GM04504 (cell line): Measurements from ENCODE around the gene ZNF432.

ENCODE experiments used
- DNase-seq: peaks from one replicate; pipeline ENCODE4 v3.0.0-alpha.2; 2012; ENCODE audit warnings: low read depth

Gene ZNF432

GRCh38 chr19:52007806-52008557 is 40.7 kb downstream of the ZNF432 start, which contains the start of gene ZNF615:
Gene ZNF615 (minus strand): TSS chr19:52008211. CDS start chr19:52003711, 4,500 bp downstream.
- peak; percentile 68 for DNase-seq

GRCh38 chr19:52007451-52007805 is 41.2 kb downstream of the ZNF432 start:
- DNase-seq, result no peak

- no peak for DNase-seq
Measured at GRCh38 chr19:51994048-51994644, 54.5 kb downstream of the ZNF432 start.

GRCh38 chr19:51993422-51993821 is 55.2 kb downstream of the ZNF432 start:
- DNase-seq, result no peak

- DNase-seq, result peak; percentile 87
Measured at GRCh38 chr19:51986309-51987291, 62.0 kb downstream of the ZNF432 start, which contains the start of gene ZNF350. Gene ZNF350 (minus strand): TSS chr19:51986840. CDS start chr19:51974360, 12,480 bp downstream.

- no peak for DNase-seq
Measured at GRCh38 chr19:51983361-51983760, 65.3 kb downstream of the ZNF432 start.
